OCI-LY3 (cell line): ENCODE measurements around the gene ZNF438.

ENCODE experiments used
- EZH2phosphoT487 ChIP-seq: fragments of 200-600 bp; shearing (Covaris generic); IDR thresholded peaks from 2 replicates; pipeline ENCODE4 v1.6.1; 2018; ENCODE audit warnings: antibody characterized with exemption, mixed run types, low read depth
- TF ChIP-seq, protein P1 (sequence below): fragments of 200-600, 300-600 bp; sonication (generic); IDR thresholded peaks from 2 replicates; pipeline ENCODE4 v1.5.1; 2014; ENCODE audit warnings: antibody characterized with exemption, low read length, low read depth

DNA sequence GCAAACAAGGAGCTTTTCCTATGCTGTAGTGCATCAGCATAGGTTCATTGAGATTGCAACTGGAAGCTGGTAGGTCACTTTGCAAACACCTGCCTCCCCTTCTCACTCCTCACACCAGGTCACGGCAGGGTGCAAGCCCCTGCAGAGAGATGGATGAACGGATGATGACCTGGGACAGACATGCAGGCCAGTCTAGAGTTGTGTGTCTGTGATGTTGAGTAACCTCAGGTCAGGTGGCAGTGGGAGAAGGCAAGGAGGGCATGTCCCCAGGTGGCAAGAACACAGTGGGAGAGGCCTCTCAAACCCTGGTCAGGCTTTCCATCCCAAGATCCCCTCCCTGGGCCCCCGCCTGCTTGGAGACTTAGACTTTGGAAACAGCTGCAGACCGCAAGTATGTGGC is 205.0 kb downstream of the ZNF438 start:
- TF ChIP-seq, protein P1, sequence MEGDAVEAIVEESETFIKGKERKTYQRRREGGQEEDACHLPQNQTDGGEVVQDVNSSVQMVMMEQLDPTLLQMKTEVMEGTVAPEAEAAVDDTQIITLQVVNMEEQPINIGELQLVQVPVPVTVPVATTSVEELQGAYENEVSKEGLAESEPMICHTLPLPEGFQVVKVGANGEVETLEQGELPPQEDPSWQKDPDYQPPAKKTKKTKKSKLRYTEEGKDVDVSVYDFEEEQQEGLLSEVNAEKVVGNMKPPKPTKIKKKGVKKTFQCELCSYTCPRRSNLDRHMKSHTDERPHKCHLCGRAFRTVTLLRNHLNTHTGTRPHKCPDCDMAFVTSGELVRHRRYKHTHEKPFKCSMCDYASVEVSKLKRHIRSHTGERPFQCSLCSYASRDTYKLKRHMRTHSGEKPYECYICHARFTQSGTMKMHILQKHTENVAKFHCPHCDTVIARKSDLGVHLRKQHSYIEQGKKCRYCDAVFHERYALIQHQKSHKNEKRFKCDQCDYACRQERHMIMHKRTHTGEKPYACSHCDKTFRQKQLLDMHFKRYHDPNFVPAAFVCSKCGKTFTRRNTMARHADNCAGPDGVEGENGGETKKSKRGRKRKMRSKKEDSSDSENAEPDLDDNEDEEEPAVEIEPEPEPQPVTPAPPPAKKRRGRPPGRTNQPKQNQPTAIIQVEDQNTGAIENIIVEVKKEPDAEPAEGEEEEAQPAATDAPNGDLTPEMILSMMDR = no peak
- no peak for TF ChIP-seq EZH2phosphoT487
